GM18861 (cell line): Measurements from ENCODE around the gene NLGN1.

Experiments
- ATAC-seq: cut with Tn5 transposase; IDR thresholded peaks from one replicate; pipeline ENCODE4 v1.9.1; 2021; ENCODE audit not compliant: unreplicated experiment

Gene NLGN1

DNA sequence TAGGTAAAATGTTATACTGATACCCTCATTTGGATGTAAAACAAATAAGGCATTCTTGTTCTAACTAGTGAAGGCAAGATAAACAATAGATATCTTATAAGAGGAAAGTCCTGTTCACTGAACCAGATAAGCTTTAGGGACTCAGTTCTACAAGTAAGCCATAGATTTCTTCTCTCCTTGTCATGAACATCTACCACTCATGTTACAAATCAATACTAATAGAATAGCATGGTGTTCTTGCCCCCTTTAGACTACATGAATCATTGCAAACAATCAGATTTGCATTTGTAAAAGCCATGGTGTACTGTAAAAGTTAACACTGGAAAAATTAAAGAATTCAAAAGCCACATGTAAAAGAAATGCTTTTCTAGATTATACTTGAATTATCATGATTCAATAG, 500.1 kb downstream of the NLGN1 start:
- no peak for ATAC-seq

- no peak for ATAC-seq
These were observed 504.1 kb downstream of the NLGN1 start for GRCh38 chr3:173901649-173902048.

- no peak for ATAC-seq
These were observed 504.9 kb downstream of the NLGN1 start for GRCh38 chr3:173902401-173902800.

GRCh38 chr3:173902871-173903270, 505.3 kb downstream of the NLGN1 start:
- ATAC-seq = no peak

DNA sequence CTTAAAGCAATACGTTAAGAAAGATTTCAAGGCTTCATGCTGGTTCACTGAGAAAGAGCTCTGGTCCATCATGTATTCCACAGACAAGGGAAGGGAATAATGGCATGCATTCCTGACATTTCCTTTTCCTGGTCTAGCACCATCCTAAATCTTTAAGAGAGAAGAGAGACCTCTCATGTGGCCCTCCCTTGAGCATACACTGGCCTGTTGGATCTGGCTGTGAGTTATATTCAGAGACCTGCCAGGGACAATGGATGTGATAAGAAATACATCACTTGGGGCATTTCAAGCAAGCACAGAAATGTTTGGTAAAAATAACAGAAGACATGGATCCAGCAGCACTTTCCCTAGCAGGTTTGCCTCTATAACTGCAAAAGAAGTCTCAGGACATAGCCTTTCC, 507.8 kb downstream of the NLGN1 start:
- no peak for ATAC-seq

- no peak for ATAC-seq
These were observed 513.9 kb downstream of the NLGN1 start for GRCh38 chr3:173911446-173911845.

- no peak for ATAC-seq
These were observed 514.6 kb downstream of the NLGN1 start for GRCh38 chr3:173912126-173912525.

GRCh38 chr3:173913397-173913796, 515.9 kb downstream of the NLGN1 start:
- ATAC-seq = no peak

- ATAC-seq = no peak
These were observed 516.5 kb downstream of the NLGN1 start for GRCh38 chr3:173913974-173914421.

- no peak for ATAC-seq
These were observed 519.3 kb downstream of the NLGN1 start for GRCh38 chr3:173916799-173917198.

DNA sequence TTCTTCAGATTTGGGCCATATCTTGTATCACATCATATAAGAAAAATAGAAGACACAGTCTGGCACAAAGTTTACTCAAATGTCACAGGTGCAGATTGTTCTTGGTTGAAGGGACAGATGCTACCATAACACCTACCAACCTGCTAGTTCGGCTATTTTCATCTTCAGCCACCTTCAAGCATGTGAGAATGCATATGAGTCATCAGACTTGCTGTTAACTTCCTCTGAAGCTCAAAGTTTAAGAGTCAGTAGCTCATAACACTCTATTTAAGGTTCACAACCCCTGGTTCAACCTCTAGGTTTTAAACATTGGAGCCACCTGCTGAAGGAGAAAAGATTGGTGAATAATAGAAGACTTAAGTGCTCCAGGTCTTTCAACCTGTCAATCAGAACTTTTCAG, 522.8 kb downstream of the NLGN1 start:
- ATAC-seq = no peak

DNA sequence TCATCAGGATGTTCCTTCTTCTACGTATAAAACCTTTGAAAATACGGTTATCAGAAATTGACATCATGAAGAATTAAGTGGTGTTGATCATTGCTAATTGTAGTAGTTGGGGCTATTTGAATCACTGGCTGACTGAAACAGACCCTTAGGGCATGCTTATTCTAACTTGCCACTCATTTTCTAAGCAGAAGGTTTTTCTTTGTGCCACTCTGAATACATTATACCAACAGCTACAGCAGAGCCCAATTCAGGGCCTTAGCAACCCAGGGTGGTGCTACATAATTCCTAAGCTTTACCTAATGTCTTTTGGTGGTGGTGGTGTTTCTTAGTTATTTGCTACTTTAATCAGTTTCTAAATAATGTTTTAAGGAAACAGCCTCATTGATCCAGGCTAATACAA, 524.2 kb downstream of the NLGN1 start:
- ATAC-seq = no peak

- no peak for ATAC-seq
These were observed 525.7 kb downstream of the NLGN1 start for GRCh38 chr3:173923204-173923603.

GRCh38 chr3:173930251-173930650, 532.7 kb downstream of the NLGN1 start:
- ATAC-seq = no peak

- ATAC-seq = no peak
These were observed 535.1 kb downstream of the NLGN1 start for GRCh38 chr3:173932624-173933023.

GRCh38 chr3:173933113-173933512, 535.6 kb downstream of the NLGN1 start:
- no peak for ATAC-seq

DNA sequence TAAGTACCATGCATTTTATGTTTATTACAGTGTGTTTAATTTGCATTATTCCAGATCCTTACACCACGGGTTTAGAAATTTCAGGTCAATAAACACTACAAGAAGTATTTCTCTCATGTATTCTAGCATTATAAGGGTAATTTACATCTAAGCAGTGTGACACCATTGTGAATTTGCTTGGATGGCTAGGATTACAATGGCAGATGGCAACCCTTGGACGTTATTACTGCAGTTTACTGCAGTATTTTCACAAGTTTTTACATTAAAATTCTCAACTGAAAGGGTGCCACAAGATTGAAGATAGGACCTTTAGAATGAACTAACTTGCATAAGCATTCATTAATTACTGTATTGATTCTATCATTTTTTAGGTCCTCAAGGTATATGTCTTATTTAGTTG, 538.8 kb downstream of the NLGN1 start:
- ATAC-seq = no peak

GRCh38 chr3:173938159-173938558, 540.6 kb downstream of the NLGN1 start:
- no peak for ATAC-seq

- ATAC-seq = no peak
These were observed 541.1 kb downstream of the NLGN1 start for GRCh38 chr3:173938616-173939015.

DNA sequence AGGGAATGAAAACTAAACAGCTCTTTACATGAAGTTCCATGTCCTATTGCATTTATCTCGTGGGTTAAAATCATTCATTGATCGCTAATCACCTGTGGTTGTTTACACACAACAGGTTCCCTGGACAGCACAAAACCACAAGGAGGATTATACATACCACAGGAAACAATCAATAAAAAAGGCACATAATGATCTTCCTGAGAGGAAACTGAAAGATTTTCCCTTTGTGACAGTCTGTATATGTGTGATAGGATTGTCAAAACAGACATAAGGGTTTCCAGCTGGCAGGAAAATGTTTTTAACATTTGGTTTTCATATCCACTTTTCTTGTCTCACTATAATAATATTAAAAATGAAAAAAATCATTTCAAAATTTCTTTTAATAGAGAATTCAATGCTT, 541.8 kb downstream of the NLGN1 start:
- ATAC-seq = no peak

DNA sequence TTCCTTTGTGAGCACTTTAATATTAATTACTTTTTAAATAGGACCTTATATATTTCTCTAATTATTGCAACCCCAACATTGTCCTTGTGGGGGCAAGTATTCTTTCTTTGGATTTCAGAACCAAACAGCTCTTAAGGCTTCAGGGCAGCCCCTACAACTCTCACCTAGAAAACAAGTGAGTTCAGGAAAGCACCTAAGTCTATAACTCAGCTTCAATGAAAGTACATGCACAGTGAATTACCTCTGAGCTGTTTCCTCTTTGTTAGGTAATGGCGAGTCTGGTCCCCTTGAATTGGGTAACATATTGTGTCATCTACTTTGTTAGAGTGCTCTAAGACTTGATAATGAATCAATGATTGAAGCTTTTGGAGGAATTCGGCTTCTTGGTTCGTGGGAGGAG, 545.7 kb downstream of the NLGN1 start:
- no peak for ATAC-seq

DNA sequence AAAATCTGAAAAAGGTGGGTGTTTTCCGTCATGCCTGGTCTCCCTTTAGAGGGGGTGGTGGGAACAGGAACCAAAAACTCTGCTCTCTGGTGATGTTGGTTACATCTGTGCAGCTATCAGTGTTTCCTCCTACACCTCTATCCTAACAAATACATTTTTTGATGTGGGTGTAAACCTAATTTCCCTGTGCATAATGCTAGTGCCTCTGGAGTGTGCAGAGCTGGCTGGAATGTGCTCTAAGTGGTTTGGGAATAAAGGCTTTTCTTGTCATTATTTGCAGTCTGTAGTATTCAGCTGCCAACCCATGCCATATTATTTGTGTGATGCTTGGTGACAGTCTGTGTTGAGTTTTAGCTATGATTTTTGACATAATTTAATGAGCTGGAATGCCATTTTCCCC, 547.6 kb downstream of the NLGN1 start:
- ATAC-seq = no peak

GRCh38 chr3:173945806-173946205, 548.3 kb downstream of the NLGN1 start:
- no peak for ATAC-seq

DNA sequence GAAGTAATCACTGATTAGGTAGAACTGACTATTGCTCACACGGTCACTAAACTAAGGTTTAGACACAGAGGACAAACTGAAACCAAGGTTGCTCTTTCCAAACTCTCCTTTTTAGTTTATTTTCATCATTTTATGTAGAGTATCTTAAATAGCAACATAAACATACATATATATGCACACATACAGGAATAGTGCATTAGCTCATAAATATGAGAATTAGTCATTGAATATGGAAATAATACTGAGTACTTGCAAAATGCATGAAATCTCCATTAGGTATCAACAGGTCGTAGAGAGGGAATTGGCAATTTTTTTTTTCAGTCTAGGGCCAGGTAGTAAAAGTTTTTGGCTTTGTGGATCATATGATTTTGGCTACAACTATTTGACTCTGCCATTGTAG, 557.1 kb downstream of the NLGN1 start:
- no peak for ATAC-seq
